ENCODE results near the gene TNF. TPM values are rescaled to one million over a fixed set of nuclear protein-coding genes. Genes with fewer than 3 reads are reported as not detected.
A peak's percentile ranks its signal among the peaks of the same experiment; 100 is the strongest.

The TNF gene
- polyA plus RNA-seq, 3 donors, result 7.1 to 13.7 (median 9.6) TPM

DNA sequence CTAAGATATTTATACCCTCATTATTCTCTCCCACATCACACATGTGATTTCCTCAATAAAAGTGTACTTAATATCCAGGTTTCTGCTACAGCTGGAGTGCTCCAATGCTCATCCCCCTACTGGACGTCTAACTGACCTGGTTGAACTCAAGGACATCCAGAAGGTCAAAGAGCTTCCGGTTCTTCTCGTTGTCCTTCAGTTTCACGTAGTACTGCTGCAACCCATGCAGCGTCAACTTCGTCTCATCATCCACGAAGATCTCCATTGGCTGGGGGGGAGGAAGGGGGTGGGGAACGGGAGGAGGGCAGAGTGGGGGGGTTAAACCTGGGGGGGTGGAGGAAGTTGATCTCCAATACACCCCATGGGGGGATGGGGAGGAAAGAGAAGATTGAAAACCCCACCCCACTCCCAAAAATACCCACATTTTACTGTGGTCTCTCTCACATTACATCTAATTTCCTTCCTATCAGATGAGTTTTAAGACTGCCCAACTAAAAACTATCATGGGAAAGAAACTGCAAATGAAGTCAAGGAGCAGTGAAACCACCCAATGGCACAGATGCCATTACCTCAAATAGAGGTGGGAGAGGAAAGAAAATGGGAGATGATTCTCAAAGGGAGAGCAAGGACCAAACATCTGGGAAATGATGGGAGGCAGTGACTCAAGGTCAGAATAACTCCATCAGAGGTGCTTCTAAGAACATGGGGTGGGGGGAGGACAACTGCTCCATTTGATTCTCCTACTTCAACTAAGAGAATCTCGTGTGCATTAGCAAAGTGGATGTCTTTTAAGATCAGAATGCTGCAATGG is 42.5 kb upstream of the TNF start:
- intact Hi-C loops (cut with micrococcal nuclease), result no loop called here
- H3K4me1 ChIP-seq (ENCODE audit: control insufficient read depth in 1 of 2, insufficient read depth in 2 of 2, low read length in 2 of 2), result no peaks in the 10 kb centered on the region
- H3K36me3 Mint-ChIP-seq, result peaks cover 75 to 87% of the 10 kb centered on the region in 2 donors
- H2AFZ ChIP-seq (ENCODE audit: insufficient read depth, low read depth, low read length, poor library complexity, severe bottlenecking), result no peak overlapping the region
- peaks cover 3% of the 10 kb centered on the region for H3K4me1 Mint-ChIP-seq
- no peak overlapping the region for H3K4me2 ChIP-seq (replicated peaks; ENCODE audit: extremely low read depth, low read length, poor library complexity, severe bottlenecking)
- H3K9ac ChIP-seq (ENCODE audit: insufficient read depth, low read length, poor library complexity, severe bottlenecking), result no peak overlapping the region
- no peak overlapping the region for H3K4me3 ChIP-seq (replicated peaks in 1 of 3; ENCODE audit: low read depth in 2 of 3, low read length in 3 of 3)
- no peak overlapping the region for H3K27ac ChIP-seq (ENCODE audit: low read depth in 1 of 2, low read length in 2 of 2)
- no peak overlapping the region for H3K4me3 Mint-ChIP-seq
- peaks cover 59% of the 10 kb centered on the region for H3K79me2 ChIP-seq (ENCODE audit: insufficient read depth, low read length)
- peak overlapping the region in 2 of 7 donors; percentile 65 to 67 for H3K27ac Mint-ChIP-seq
- TF ChIP-seq, protein P1, sequence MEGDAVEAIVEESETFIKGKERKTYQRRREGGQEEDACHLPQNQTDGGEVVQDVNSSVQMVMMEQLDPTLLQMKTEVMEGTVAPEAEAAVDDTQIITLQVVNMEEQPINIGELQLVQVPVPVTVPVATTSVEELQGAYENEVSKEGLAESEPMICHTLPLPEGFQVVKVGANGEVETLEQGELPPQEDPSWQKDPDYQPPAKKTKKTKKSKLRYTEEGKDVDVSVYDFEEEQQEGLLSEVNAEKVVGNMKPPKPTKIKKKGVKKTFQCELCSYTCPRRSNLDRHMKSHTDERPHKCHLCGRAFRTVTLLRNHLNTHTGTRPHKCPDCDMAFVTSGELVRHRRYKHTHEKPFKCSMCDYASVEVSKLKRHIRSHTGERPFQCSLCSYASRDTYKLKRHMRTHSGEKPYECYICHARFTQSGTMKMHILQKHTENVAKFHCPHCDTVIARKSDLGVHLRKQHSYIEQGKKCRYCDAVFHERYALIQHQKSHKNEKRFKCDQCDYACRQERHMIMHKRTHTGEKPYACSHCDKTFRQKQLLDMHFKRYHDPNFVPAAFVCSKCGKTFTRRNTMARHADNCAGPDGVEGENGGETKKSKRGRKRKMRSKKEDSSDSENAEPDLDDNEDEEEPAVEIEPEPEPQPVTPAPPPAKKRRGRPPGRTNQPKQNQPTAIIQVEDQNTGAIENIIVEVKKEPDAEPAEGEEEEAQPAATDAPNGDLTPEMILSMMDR (IDR thresholded peaks at IDR 0.05), result no peak
- H3K9me3 ChIP-seq (replicated peaks in 1 of 2; ENCODE audit: control insufficient read depth in 1 of 2, insufficient read depth in 1 of 2, low read length in 2 of 2), result no peaks in the 10 kb centered on the region
- H3K9me3 Mint-ChIP-seq, result no peaks in the 10 kb centered on the region
- peaks cover 83 to 87% of the 10 kb centered on the region in 2 donors for H3K36me3 ChIP-seq (replicated peaks in 1 of 2; ENCODE audit: control insufficient read depth in 1 of 2, insufficient read depth in 2 of 2, low read length in 2 of 2)
- peaks cover 0 to under 1% (median 0%) of the 10 kb centered on the region in 3 donors for H3K27me3 Mint-ChIP-seq (ENCODE audit: low read depth in 3 of 3)
- no peaks in the 10 kb centered on the region for H3K27me3 ChIP-seq (ENCODE audit: control insufficient read depth in 2 of 2, insufficient read depth in 2 of 2, low read length in 2 of 2)
- H4K20me1 ChIP-seq (ENCODE audit: insufficient read depth, low read length), result peaks cover 98% of the 10 kb centered on the region
- no peak for DNase-seq
- WGBS (ENCODE audit: insufficient coverage), result 100% methylated on average over 2 of the region's 9 CpGs

DNA sequence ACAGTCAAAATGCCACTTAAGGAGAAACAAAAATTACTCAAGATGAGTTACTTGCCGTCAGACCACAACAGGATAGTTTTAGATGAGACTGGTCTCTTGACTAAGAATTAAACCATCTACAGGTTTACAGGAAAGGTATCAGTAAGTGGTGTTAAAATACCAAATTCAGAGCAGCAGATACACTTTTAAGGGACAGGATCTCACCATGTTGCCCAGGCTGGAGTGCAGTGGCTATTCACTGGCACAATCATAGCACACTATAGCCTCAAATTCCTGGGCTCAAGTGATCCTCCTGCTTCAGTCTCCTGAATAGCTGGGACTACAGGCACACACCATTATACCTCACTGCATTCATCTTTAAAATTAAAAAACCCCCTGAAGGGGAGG is 41.9 kb upstream of the TNF start:
- Histone ChIP-seq H3K4me3 (replicated peaks in 1 of 3; ENCODE audit: low read depth in 2 of 3, low read length in 3 of 3) (no peak overlapping the region), H3K27me3 (ENCODE audit: control insufficient read depth in 2 of 2, insufficient read depth in 2 of 2, low read length in 2 of 2) (no peaks in the 10 kb centered on the region), H3K4me1 (ENCODE audit: control insufficient read depth in 1 of 2, insufficient read depth in 2 of 2, low read length in 2 of 2) (peaks cover 0 to under 1% of the 10 kb centered on the region in 2 donors), H2AFZ (ENCODE audit: insufficient read depth, low read depth, low read length, poor library complexity, severe bottlenecking) (no peak overlapping the region), H3K36me3 (replicated peaks in 1 of 2; ENCODE audit: control insufficient read depth in 1 of 2, insufficient read depth in 2 of 2, low read length in 2 of 2) (peaks cover 89 to 93% of the 10 kb centered on the region in 2 donors), H3K4me2 (replicated peaks; ENCODE audit: extremely low read depth, low read length, poor library complexity, severe bottlenecking) (no peak overlapping the region), H3K27ac (ENCODE audit: low read depth in 1 of 2, low read length in 2 of 2) (no peak overlapping the region), H3K79me2 (ENCODE audit: insufficient read depth, low read length) (peaks cover 65% of the 10 kb centered on the region), H3K9me3 (replicated peaks in 1 of 2; ENCODE audit: control insufficient read depth in 1 of 2, insufficient read depth in 1 of 2, low read length in 2 of 2) (no peaks in the 10 kb centered on the region), H4K20me1 (ENCODE audit: insufficient read depth, low read length) (peaks cover 100% of the 10 kb centered on the region), H3K9ac (ENCODE audit: insufficient read depth, low read length, poor library complexity, severe bottlenecking) (no peak overlapping the region)
- Mint-ChIP-seq H3K4me1 (peaks cover 3% of the 10 kb centered on the region), H3K4me3 (no peak overlapping the region), H3K36me3 (peaks cover 80 to 93% of the 10 kb centered on the region in 2 donors), H3K27me3 (ENCODE audit: low read depth in 3 of 3) (no peaks in the 10 kb centered on the region), H3K27ac (peak overlapping the region in 2 of 7 donors; percentile 20 to 42), H3K9me3 (no peaks in the 10 kb centered on the region)
- TF ChIP-seq, protein P1 (IDR thresholded peaks at IDR 0.05), result no peak
- intact Hi-C loops (cut with micrococcal nuclease), result no loop called here
- no CpG with 5 or more reads among the region's 1 CpG for WGBS (ENCODE audit: insufficient coverage)
- no peak for DNase-seq
